HG03060 (cell line): Measurements from ENCODE around the gene FALEC.
"Not testable (repeated sequence)": the region's sequence is repeated elsewhere in the genome, so short reads cannot be mapped to it uniquely, and the experiment has no call there.

ENCODE experiments used
- ATAC-seq: cut with Tn5 transposase; IDR thresholded peaks from one replicate; pipeline ENCODE4 v1.9.1; 2021; ENCODE audit warnings: low read depth, moderate number of reproducible peaks; ENCODE audit not compliant: unreplicated experiment

Gene FALEC

GRCh38 chr1:150557065-150557600, 41.6 kb downstream of the FALEC start:
- ATAC-seq, result no peak

- ATAC-seq, result no peak
These were observed 42.3 kb downstream of the FALEC start for GRCh38 chr1:150557813-150558212.

- ATAC-seq, result no peak
These were observed 42.8 kb downstream of the FALEC start for GRCh38 chr1:150558303-150558704.

- ATAC-seq, result no peak
These were observed 43.5 kb downstream of the FALEC start for GRCh38 chr1:150558761-150559655.

GRCh38 chr1:150559656-150560010, 44.1 kb downstream of the FALEC start:
- no peak for ATAC-seq

GRCh38 chr1:150560011-150560438, 44.5 kb downstream of the FALEC start:
- ATAC-seq, result no peak

GRCh38 chr1:150560576-150561253, 45.2 kb downstream of the FALEC start:
- ATAC-seq, result no peak

- ATAC-seq, result no peak
These were observed 45.9 kb downstream of the FALEC start for GRCh38 chr1:150561254-150561973.

- no peak for ATAC-seq
These were observed 46.5 kb downstream of the FALEC start for GRCh38 chr1:150561974-150562445.

GRCh38 chr1:150562446-150563339, 47.1 kb downstream of the FALEC start:
- ATAC-seq, result peak; percentile 29

- ATAC-seq, result no peak
These were observed 47.9 kb downstream of the FALEC start for GRCh38 chr1:150563340-150564038.

- no peak for ATAC-seq
These were observed 48.8 kb downstream of the FALEC start for GRCh38 chr1:150564051-150564991.

- not testable (repeated sequence) for ATAC-seq
These were observed 49.9 kb downstream of the FALEC start for GRCh38 chr1:150565240-150565991.

GRCh38 chr1:150566589-150567340, 51.2 kb downstream of the FALEC start:
- ATAC-seq, result no peak

GRCh38 chr1:150567341-150567716, 51.8 kb downstream of the FALEC start:
- no peak for ATAC-seq

GRCh38 chr1:150567717-150568593, 52.4 kb downstream of the FALEC start:
- no peak for ATAC-seq
